ENCODE measurements around the gene CD2.

- TF ChIP-seq CTCF (IDR thresholded peaks at IDR 0.05) (no peak), POLR2AphosphoS5 (IDR thresholded peaks at IDR 0.05) (no peak)
Measured at GRCh38 chr1:116754198-116754977, at the start of gene CD2.
